NCI-H2081 (cell line): ENCODE data around the gene ZNF366.

Experiments used
- DNase-seq, 2 experiments: peaks; one replicate each; lab custom pipeline; 2025; lab: John Stamatoyannopoulos, UW

ZNF366 gene

DNA sequence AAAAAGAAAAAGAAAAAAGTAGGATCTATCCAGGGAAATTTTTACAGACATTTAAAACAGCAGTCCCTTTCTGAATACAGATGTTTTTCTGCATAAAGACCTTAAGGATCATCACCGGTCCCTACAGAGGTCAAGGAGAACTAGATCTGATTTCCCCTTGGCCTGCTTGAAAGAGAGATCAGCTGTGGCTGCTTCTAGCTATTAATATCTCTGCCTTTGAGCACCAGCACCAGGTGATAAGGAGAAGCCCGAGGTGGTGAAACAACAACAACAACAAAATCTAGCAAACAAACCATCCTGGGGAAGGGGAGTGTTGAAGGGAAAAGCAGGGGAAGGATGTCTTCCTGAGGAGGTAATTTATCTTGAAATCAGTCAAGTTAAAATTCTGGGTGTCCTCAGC, 42.1 kb downstream of the ZNF366 start:
- DNase-seq, result no peak

DNA sequence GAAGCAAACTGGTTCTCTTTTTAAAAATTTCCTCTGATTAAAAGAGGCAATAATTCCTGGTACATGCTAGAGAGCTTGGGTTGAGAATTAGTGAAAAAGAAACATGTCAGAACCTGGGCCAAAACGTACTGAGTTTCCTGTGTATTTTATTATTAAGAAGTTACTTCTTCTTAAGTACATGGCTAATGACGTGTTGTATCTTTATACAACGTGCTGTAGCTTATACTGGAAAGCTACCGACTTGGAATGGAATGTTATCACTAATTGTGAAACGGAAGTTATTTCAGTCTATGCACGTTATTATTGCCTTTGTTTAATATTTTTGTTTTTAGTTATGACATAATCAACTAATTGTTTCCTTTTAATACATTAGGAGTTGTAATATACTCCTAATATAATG, 43.1 kb downstream of the ZNF366 start:
- no peak for DNase-seq

DNA sequence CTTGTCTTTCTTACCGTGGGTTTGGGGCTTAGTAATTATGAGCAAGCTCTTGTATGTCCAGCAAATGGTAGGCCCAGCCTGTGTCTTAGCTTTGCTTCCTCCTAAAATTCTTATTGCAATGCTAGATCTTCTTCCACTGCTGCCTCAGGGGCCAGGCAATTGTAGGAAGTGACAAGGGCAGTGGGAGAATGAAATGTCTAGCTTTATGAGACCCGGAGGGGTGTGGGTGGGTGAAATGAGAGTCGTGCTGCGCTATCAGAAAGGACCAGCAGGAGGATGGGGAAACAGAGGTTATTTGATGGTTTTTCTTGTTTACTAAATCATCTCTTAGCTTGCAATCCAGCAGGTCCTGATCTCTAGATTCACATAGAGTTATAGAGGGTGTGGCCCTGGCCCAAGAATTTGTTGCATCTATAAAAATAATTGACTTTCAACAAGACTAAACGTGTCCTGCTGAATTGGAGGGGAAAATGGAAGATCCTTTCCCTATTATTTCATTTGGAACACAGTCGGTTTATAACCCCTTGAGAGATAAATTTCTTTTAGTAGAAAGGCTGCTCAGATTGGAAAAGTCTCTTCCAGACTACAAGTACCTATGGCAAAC, 43.7 kb downstream of the ZNF366 start:
- no peak for DNase-seq

DNA sequence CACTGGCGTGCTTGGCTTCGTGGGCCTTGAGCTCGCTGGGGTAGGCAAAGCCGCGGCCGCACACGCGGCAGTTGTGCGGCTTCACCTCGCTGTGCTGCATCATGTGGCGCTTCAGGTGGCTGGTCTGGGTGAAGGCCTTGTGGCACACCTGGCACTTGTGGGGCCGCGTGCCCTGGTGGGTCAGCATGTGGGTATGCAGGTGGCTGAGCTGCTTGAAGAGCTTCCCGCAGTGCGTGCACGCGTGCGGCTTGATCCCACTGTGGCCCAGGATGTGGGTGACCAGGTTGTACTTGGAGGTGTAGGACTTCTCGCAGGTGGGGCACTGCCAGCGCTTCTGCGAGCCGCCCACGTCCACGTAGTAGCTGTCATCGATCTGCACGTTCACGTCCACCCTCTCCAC, 46.8 kb downstream of the ZNF366 start:
- DNase-seq, result no peak

DNA sequence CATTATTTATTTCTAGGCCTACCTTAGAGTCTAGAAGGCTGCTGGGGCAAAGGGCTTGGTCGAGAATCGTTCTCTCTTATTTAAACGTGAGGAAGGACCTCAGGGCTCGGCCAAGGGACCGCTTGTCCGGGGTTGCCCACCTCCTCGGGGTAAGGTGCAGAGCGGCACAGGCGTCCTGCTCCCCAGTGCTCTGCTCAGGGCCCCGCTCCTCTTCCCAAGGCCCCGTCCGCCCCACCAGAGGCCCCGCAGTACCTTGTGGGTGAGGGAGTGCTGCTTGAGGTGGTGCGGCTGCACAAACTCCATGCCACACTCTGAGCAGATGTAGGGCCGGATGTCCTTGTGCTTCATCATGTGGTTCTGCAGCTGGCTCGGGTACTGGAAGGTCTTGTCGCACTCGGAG, 47.3 kb downstream of the ZNF366 start:
- DNase-seq, result no peak

DNA sequence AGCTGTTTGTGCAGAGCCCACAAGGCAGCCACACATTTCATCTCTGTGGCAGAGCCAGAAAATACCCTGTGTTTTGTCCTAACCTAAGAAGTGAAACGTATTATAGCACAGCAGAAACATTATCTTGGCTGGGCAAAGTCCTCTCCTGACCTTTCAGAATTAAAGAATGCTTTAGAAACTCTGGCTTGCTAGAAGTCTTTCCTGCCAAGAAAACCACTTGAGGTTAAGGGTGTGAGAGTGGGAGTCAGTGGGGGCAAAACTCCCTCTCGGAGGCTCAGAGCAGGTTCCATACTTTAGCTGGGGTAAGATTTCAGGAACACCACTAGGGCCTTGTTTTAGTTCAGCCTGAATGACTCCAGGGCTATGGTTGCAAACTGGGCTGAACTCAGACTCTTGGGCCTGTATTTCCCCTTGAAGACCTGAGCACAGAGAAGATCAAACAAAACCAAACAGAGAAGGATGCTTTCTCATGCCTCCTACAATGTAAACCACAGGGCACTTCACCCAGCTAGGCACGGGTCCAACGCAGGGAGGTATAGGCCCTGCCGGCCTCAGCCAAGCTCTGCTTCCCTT, 48.0 kb downstream of the ZNF366 start:
- no peak for DNase-seq

DNA sequence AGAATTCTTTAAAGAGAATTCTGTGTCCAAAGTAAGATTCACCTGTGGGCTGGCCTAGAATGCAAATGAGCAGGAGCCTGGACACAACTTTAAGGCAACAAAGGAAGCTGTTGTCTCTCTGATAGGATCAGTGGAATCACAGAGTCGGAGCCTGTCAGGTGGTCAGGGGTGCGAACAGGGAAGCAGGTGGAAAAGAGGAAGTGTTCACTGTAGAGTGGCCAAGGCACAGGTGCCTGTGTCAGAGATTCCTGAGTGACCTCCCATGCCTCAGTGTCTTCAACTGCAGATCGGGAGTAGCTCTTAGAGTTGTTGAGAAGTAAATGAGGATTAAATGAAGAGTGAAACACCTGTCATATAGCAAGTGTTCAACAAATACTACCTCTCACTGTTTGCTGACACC, 48.8 kb downstream of the ZNF366 start:
- DNase-seq, result no peak

DNA sequence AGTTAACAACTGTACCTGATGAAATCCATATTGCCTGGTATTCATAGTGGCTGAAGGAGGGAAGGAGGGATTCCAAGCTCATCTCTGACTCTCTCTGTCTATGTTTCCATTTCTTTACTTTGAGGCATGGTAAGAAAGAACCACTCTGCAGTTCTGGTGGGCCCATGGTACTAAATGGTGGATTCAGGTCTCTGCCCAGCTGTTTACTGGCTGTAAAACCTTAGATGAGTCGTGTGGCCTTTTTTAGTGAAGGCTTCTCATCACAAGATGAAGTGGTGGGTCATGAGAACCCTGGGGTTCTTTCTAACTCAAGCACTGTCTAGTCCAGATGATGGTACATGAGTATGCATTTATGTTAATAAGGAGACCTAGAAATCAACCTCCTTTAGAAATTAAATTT, 49.7 kb downstream of the ZNF366 start:
- no peak for DNase-seq

DNA sequence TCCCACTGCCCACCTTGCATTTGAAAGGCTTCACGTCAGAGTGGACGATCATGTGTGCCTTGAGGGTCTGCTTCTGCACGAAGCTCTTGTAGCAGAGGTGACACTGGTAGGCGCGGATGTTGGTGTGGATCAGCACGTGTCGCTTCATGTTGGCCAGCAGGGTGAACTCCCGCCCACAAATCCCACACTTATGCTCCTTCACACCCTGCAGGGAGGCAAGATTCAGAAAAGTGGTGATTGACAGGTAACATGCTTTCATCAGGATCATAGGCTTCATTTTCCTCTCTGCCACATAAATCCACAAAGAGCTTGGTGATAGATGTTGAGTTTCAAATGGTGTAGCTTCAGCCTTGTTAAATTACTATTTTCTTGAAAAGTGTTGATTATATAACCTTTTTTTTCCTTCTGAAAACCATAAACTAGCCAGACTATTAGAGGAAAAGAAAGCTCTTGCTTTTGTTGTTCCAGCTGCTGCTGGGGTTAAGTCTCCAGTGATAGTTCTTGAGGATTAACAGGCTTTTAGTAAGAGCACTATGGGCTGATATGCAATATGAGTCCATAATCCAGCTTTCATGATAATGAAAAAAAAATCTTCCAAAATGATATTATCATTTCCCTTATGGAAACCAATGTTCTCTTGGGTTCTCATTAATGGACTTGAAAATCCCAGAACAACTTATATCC, 50.7 kb downstream of the ZNF366 start:
- DNase-seq, result no peak

DNA sequence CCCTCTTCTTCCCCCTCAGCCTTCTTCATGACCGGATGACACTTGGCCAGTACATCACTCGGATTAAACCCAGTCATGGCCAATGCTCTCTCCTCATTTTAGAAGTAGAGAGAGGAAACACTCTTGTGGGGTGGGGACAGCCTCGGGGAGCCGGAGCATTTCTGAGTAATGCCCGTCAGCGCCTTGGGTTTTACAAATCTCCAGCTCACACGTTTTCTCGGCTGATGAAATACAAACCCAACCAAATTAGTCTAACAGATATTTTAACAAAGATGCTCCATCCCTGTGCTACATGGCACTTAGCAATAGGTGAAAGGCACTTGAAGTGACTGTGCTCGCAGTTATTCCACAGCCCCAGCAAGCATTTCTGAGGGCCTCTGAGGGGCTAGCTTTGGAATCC, 51.7 kb downstream of the ZNF366 start:
- no peak for DNase-seq

DNA sequence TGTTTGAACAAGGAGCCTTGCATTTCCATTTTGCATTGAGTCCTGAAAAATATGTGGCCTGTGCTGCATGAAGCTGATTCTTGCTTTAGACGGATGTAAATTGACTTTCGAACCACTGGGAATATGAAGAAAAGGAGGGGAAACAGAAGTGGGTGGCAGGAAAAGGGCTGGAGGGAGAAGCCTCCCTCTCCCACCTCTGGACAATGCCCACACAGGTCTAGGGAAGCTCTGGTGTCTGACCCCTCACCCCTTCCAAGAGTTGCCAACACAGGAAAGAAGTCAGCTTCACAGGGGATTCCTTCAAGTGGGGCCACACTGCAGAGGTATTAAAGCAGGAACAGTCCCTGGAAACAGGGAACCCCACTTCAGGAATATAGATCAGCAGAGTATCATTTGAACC, 52.2 kb downstream of the ZNF366 start:
- no peak for DNase-seq

DNA sequence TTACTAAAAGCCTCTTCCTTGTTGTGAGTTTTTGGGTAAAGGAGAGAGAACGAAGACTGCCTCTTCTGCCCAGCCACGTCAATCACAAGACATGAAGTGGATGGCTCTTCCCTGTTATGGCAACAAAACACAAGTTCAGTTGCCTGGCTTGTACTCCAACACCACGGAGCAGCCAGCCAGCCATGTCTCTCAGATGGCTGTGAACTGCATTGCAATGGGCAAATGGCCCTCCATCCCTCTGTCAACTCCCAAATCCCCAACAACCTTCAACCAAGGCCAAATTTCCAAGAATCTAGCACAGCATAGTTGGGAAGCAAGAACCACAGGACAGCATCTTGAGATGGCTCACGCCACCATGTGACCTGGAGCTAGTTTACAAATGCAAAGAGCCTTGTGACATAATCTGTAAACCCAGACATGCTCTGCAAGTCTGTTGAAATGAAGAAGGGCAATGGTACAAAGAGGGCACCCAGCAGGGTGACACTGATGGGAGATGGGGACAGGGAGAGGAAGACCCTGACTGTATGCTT, 53.9 kb downstream of the ZNF366 start:
- DNase-seq, result no peak

DNA sequence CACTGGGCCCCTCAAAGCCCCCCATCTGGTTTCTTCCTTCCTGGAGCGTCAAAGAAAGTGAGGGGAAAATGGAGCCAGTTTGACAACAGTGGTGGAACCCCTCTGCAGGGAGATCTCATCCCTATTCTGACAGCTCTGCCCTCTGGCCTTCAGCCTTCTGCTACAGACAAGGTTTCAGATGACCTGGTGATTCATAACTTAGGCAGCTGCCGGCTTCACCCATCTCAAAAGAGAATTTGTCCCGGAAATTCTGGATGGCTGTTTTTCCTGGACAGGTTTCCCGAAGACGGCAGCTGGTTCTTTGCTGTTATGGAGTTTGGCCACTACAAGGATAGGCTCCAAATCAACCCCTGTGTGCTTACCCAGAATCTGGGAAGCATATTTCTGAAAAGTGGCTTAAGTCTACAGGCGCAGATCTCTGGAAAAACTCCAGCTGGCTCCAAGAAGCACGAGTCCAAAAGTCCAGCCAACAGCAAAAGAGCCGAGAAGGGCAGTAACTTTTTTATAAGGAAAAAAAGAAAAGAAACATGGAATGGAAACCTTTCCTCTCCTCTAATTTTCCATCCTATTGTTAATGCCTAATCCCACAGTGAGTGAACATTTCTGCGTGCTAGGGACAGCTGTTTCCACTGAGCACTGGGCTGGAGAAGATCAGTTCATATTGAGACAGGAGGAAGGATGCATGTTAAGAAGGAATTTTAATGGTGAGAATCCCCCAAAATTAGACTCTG, 54.5 kb downstream of the ZNF366 start:
- no peak for DNase-seq

DNA sequence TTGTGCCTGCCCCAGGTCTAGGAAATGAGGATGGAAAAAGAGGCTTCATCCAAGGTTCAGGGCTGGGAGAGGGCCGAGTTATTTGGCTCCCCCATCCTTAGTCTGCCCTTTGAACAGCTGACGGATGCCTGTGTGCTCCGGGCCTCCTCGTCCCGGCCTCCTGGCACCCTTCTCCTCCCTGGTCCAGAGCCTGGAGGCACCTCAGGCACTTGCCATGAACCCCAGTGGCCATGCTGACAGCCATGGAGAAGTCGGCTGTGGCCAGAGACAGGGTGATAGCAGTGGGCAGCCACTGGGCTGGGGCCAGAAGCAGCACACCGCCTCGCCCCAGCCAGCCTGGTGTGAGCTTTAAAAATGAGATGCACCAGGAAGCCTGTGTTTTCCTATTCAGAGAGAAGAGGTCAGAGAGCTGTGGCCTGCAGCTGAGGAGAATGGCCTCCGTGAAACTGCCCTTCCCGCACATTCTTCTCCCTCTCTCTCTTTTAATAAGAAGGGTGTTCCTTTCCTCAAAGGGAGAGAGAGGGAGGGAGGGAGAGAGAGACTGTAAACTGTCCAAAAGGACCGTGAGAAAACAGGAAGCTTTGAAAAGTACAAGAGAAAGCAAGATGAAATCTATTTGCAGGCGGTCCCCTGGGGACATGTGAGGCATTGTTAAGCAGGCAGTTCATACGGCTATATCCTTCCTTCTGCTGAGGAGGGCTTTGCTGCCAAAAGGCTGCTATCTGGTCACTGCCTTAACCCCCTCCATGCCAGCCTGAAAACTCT, 55.3 kb downstream of the ZNF366 start:
- no peak for DNase-seq

DNA sequence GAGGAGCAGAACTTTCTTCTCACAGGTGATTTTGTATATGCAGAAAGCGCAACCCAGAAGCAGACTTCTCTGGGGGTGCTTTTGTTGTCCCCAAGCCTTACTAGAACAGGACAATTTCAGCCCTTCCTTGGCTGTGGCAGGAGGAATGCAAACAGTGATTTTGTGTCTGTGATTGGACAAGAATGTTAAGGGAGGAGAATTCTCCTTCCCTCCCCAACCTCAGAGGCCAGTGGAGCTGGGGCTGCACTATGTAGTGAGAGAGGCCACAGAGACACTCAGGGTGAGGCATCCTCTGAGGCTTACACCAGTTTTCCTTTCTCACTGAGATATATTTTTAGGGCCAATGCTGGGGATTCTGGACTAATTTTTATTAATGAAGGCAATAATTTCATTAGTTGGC, 58.8 kb downstream of the ZNF366 start:
- no peak for DNase-seq

DNA sequence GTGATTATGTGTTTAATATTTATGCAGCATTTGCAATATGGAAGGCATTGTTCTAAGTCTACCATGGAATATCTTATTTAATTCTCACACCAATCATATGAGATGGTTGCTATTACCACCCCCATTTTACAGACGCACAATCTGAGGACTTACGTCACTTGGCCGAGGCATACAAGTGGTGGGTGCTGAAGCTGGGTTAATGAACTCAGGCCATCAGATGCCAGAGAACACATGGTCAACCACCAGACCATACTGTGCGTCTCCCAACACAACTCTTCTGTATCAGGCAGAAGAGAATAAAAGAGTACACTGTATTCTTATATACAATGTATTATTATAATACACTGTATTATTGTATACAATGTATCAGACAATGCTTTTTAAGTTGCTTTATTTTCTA, 59.5 kb downstream of the ZNF366 start:
- no peak for DNase-seq

DNA sequence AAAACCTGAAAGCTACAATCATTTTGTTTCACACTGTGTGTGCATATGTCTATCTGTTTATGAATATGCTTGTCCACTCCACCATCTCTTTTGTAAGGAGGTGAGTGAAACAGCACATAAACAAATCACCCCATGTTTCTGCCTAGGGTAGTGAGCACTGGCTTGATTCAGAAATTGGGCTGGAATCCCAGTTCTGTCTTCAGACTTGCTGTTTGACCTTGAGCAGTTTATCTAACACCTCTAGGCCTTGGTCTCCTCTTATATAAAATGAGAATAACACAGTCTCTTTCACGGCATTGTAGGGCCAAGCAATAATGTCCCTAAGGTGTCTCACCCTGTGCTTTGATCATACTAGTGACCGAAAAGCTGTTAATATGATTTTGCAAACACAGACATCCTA, 61.2 kb downstream of the ZNF366 start:
- DNase-seq, result no peak

DNA sequence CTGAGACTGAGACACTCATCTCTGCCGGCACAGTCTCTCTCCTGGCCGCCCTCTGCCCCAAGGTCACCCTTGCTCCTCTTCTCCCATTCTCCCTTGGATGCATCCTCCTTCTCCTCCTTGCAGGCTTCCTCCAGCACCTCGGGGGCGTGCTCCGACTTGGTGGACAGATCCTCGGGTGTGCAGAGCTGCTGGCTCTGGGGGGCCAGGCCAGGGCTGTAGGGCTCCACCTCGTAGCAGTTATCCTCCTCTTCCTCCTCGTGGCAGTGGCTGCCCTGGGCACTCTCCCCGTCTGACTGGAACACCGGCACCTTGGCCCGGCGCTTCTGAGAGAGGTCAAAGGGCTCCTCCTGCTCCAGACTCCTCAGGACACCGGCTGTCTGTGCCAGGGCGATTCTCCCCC, 63.3 kb downstream of the ZNF366 start:
- DNase-seq, result no peak

DNA sequence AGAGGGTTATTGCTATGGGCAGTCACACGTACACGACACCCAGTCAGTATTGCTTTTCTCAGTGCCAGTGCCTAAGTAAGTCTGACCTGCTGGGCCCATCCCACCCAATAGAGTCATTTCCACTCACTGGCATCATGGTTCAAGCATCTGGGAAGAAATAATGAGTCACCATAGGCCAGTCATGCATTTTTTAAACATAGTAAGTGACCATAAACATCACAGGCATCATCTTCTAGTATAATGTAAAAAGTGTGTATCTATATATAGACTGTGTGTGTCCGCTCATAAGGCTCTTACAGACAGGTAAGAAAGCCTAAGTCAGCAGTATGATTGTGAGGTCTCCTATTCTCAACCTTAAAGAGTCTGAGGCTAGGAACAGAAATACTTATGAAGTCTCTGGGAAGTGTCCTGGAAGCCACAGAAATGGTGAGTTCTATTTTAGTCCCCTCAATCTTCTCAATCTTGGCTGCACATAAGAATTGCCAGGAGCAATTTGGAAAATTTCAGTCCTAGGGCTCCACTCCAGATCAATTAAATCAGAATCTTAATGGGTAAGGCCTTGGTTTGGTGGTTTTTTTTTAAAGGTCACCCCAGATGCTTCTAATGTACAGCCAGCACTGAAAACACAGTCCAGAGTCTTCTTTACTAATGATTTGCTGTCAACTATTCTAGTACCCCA, 65.2 kb downstream of the ZNF366 start:
- no peak for DNase-seq

DNA sequence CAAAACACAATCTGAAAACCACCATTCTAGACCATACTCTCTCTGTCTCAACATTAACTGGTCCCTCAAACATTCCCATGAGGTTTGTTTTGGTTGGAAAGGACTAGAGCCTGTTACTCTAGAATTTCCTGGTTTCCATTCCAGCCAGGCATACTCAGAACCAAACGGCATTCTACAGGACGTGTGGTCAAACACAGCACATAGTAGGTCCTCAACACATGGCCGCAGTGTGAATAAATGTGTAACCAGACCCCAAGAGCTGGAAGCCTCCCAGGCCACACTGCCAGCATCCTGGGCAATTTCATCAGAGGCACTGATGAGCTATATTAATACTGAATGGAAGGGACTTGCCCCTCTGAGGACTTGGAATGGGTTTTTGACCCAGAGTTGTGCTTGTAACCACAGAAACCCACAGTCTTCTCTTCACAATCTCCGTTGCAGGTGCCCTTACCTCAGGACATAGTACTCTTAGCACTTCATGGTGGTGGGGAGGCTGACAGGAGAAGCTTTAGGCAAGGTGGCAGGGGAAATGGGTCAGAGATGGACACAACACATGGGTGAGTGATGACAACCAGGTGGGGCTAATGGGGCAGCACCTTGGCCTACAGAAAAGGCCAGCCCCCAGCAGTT, 66.0 kb downstream of the ZNF366 start:
- no peak for DNase-seq

DNA sequence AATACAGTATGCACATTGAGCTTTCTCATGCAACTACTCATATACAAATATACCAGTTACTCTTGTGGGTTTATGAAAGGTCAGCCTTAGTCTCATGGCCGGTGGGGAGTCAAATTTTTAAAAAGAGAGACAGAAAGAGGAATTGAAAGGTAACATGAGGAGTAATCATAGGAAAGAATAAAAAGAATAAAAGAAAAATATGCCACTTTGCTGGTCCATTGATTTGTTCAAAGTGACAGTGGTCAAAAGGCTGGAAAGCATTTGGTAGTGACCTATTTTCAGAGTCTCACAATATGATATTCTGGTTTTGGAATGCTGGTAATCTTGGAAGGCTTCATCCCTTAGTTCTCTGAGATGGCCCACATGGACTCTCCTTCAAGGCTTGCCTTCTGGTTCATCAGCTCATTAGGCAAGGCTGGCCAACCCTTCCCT, 67.0 kb downstream of the ZNF366 start:
- no peak for DNase-seq
